ENCODE results near the gene ADCK1. TPM values are rescaled to one million over a fixed set of nuclear protein-coding genes. Genes with fewer than 3 reads are reported as not detected.

Gene ADCK1
- total RNA-seq, 4 donors from 2014 or later, result 10.7 to 33.0 (median 18.9) TPM

DNA sequence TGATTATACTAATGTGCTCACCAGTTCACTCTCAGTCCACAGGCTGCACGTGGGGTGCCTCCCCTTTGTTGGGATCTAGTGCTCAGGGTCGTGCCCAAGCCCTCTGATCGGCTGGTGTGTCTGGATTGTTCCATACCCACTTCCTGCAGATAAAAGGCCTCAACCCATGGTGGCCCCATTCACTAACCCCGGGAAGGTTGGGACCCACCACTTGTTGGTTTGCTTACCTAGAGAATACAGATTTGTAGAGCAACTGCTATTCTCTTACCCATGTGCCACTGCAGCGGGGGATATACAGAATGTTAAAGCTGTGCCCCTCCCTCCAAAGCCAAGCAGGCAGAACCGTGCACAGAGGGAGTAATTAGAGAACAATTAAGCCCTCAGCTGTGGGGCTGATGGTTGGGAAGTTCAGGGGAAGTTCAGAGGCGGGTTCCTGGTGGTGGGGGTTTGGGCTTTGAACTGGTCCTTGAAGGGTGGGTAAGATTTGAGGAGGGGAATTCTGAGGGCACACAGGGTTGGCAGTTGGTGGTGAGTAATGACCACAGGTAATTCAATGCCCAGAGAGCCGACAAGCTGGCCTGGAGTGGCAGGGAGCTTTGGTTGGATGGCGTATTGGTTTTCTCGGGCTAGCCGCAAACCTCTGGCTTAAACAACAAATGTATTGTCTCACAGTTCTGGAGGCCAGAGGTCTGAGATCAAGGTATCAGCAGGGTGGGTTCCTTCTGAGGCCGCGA is 68.8 kb downstream of the ADCK1 start:
- H3K4me3 ChIP-seq, result no peak overlapping the region
- H3K9me3 ChIP-seq, result no peaks in the 10 kb centered on the region
- DNase-seq, result no peak
- H3K27me3 ChIP-seq, result no peaks in the 10 kb centered on the region
- H3K27ac ChIP-seq, result no peak overlapping the region
- H3K4me1 ChIP-seq, result no peaks in the 10 kb centered on the region
- no peaks in the 10 kb centered on the region for H3K36me3 ChIP-seq
- no peak for TF ChIP-seq POLR2A (IDR thresholded peaks at IDR 0.05)
- TF ChIP-seq, protein P1, sequence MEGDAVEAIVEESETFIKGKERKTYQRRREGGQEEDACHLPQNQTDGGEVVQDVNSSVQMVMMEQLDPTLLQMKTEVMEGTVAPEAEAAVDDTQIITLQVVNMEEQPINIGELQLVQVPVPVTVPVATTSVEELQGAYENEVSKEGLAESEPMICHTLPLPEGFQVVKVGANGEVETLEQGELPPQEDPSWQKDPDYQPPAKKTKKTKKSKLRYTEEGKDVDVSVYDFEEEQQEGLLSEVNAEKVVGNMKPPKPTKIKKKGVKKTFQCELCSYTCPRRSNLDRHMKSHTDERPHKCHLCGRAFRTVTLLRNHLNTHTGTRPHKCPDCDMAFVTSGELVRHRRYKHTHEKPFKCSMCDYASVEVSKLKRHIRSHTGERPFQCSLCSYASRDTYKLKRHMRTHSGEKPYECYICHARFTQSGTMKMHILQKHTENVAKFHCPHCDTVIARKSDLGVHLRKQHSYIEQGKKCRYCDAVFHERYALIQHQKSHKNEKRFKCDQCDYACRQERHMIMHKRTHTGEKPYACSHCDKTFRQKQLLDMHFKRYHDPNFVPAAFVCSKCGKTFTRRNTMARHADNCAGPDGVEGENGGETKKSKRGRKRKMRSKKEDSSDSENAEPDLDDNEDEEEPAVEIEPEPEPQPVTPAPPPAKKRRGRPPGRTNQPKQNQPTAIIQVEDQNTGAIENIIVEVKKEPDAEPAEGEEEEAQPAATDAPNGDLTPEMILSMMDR (IDR thresholded peaks at IDR 0.05), result no peak

DNA sequence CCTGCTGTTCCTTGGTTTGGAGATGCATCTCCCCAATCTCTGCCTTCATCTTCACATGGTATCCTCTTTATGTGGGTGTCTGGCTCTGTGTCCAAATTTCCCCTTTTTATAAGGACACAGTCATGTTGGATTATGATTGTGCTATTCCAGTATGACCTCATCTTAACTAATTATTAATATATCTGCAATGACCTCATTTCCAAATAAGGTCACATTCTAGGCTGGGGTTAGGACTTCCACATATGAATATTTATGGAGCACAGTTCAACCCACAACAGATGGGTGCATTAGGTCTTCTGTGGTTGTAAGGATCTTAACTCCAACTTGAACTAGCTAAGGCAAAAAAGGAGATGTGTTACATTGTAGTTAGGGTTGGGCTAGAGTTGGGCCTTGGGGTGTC is 69.4 kb downstream of the ADCK1 start:
- no peaks in the 10 kb centered on the region for H3K9me3 ChIP-seq
- H3K36me3 ChIP-seq, result no peaks in the 10 kb centered on the region

DNA sequence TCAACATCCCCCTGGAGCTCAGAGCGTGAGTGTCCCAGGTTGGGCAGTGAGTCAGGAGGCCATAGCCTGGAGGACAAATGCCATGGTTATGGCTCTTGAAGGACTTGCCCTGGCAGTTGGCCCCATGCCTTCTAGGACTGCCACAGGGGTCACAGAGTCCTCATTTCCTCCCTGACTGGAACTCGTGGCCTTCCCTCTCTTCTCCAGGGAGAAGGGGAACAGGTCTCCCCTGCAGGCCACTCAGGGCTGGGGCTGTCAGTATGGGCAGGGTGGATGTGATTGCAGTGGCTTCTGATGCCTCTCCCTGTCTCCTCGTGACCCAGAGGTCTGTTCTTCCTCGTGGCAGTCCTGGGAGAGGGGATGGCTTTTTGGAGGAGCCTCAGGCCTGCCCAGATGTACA is 70.7 kb downstream of the ADCK1 start:
- Histone ChIP-seq H3K27me3 (no peaks in the 10 kb centered on the region), H3K36me3 (no peaks in the 10 kb centered on the region), H3K27ac (no peak overlapping the region), H3K4me3 (no peak overlapping the region), H3K9me3 (no peaks in the 10 kb centered on the region), H3K4me1 (no peaks in the 10 kb centered on the region)
- TF ChIP-seq, protein P1 (IDR thresholded peaks at IDR 0.05), result no peak
- no peak for TF ChIP-seq POLR2A (IDR thresholded peaks at IDR 0.05)
- DNase-seq, result no peak

More for the DNA sequence above, 69.4 kb downstream of the ADCK1 start:
- Histone ChIP-seq H3K27me3 (no peaks in the 10 kb centered on the region), H3K4me1 (no peaks in the 10 kb centered on the region), H3K4me3 (no peak overlapping the region), H3K27ac (no peak overlapping the region)
- no peak for TF ChIP-seq POLR2A (IDR thresholded peaks at IDR 0.05)
- TF ChIP-seq, protein P1 (IDR thresholded peaks at IDR 0.05), result no peak
- DNase-seq, result no peak

DNA sequence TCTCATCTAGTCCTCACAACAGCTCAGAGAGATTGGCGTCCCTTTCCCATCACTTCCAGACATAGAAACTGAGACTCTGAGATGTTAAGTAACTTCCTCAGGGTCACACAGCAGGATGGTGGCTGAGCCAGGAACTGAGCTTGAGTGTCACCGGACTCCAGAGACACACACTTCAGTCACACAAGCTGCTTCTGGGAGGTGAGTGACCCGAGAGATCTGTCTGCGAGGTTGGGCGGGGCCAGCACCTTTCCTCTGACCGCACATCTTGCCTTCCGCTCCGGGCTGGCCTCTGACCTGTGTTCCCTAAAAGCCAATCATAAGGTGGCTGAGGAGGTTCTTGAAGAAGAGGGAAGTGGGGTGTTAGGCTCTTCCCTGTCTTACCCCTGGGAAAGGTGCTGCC is 72.2 kb downstream of the ADCK1 start:
- Histone ChIP-seq H3K4me3 (no peak overlapping the region), H3K9me3 (no peaks in the 10 kb centered on the region), H3K27ac (no peak overlapping the region), H3K27me3 (no peaks in the 10 kb centered on the region), H3K36me3 (no peaks in the 10 kb centered on the region), H3K4me1 (no peaks in the 10 kb centered on the region)
- no peak for DNase-seq
- TF ChIP-seq POLR2A (IDR thresholded peaks at IDR 0.05), result no peak
- TF ChIP-seq, protein P1 (IDR thresholded peaks at IDR 0.05), result no peak

DNA sequence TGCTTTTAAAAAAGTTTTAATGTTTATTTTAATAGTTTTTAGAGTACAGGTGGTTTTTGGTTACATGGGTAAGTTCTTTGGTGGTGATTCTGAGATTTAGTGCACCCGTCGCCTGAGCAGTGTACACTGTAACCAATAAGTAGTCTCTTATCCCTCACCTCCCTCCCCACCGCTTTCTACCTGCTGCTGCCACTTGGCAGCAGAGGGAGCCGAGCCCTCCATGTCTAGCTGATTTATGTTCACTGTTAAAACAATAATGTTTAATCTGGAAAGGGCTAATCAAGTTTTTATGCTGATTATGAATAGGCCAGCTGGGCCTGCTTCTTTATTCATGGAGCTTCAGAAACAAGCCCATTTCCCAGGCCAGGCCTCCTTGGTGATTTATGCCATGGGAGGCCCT is 73.1 kb downstream of the ADCK1 start:
- no peaks in the 10 kb centered on the region for H3K27me3 ChIP-seq
- H3K36me3 ChIP-seq, result no peaks in the 10 kb centered on the region
- TF ChIP-seq, protein P1 (IDR thresholded peaks at IDR 0.05), result no peak
- TF ChIP-seq POLR2A (IDR thresholded peaks at IDR 0.05), result no peak
- H3K27ac ChIP-seq, result no peak overlapping the region
- DNase-seq, result no peak
- no peak overlapping the region for H3K4me3 ChIP-seq
- no peaks in the 10 kb centered on the region for H3K4me1 ChIP-seq
- H3K9me3 ChIP-seq, result no peaks in the 10 kb centered on the region

All from Peyer's patch (tissue), 4 donors.